Kidney epithelial cell (primary cell): ENCODE results near the gene PSORS1C1. TPM values are rescaled to one million over a fixed set of nuclear protein-coding genes. Genes with fewer than 3 reads are reported as not detected.
"Not testable (repeated sequence)": the region's sequence is repeated elsewhere in the genome, so short reads cannot be mapped to it uniquely, and the experiment has no call there.

Experiments
- DNase-seq: peaks from one replicate; pipeline ENCODE4 v3.0.0-alpha.2; 2010; ENCODE audit warnings: low read depth
- H3K27me3 ChIP-seq: 2 replicates; pipeline ENCODE4 v1.6.0; 2011; ENCODE audit warnings: low read length; ENCODE audit not compliant: control insufficient read depth, insufficient read depth
- H3K36me3 ChIP-seq: 2 replicates; pipeline ENCODE4 v1.5.1; 2011; ENCODE audit warnings: low read length; ENCODE audit not compliant: control insufficient read depth, insufficient read depth
- H3K4me3 ChIP-seq: 2 replicates; pipeline ENCODE4 v1.5.1; 2011; ENCODE audit warnings: low read depth, mild to moderate bottlenecking, control low read depth, low read length
- CTCF ChIP-seq: IDR thresholded peaks from 2 replicates; pipeline ENCODE4 v1.5.1; 2011; ENCODE audit warnings: mild to moderate bottlenecking, moderate library complexity, low read length, control low read depth, inconsistent platforms; ENCODE audit not compliant: insufficient read depth, poor library complexity, severe bottlenecking
- total RNA-seq: library from RNA; depleted of rRNA; stranded (reverse); fragments of >200 nt; gene quantifications from 2 replicates; pipeline ENCODE4 v1.2.3, GENCODE V29; 2015

Gene PSORS1C1
- total RNA-seq, 1 donor from 2014 or later: 0.38 TPM

- Histone ChIP-seq H3K27me3 (no peaks in the 10 kb centered on the region), H3K36me3 (no peaks in the 10 kb centered on the region), H3K4me3 (peak overlapping the region; percentile 83)
- DNase-seq: no peak
- TF ChIP-seq CTCF: peak; percentile 22
Observed at GRCh38 chr6:31158863-31159855, 44.6 kb downstream of the PSORS1C1 start.

GRCh38 chr6:31161216-31162126 is 46.9 kb downstream of the PSORS1C1 start:
- Histone ChIP-seq H3K4me3 (no peak overlapping the region), H3K27me3 (no peaks in the 10 kb centered on the region), H3K36me3 (no peaks in the 10 kb centered on the region)
- no peak for TF ChIP-seq CTCF
- DNase-seq: no peak

GRCh38 chr6:31162463-31163165 is 48.0 kb downstream of the PSORS1C1 start:
- Histone ChIP-seq H3K36me3 (no peaks in the 10 kb centered on the region), H3K4me3 (no peak overlapping the region), H3K27me3 (no peaks in the 10 kb centered on the region)
- DNase-seq: no peak
- TF ChIP-seq CTCF: no peak

GRCh38 chr6:31163922-31164321 is 49.3 kb downstream of the PSORS1C1 start:
- no peak for DNase-seq
- no peaks in the 10 kb centered on the region for H3K36me3 ChIP-seq
- H3K27me3 ChIP-seq: no peaks in the 10 kb centered on the region
- no peak for TF ChIP-seq CTCF
- H3K4me3 ChIP-seq: no peak overlapping the region

GRCh38 chr6:31164475-31165063 is 50.0 kb downstream of the PSORS1C1 start:
- not testable (repeated sequence) for H3K36me3 ChIP-seq, H3K27me3 ChIP-seq, DNase-seq, H3K4me3 ChIP-seq

- not testable (repeated sequence) for H3K36me3 ChIP-seq, H3K27me3 ChIP-seq, H3K4me3 ChIP-seq
Observed at GRCh38 chr6:31165064-31165832, 50.6 kb downstream of the PSORS1C1 start.

More at GRCh38 chr6:31165064-31165832, 50.6 kb downstream of the PSORS1C1 start:
- not testable (repeated sequence) for DNase-seq
